ENCODE measurements around the gene KCNA10.

DNA sequence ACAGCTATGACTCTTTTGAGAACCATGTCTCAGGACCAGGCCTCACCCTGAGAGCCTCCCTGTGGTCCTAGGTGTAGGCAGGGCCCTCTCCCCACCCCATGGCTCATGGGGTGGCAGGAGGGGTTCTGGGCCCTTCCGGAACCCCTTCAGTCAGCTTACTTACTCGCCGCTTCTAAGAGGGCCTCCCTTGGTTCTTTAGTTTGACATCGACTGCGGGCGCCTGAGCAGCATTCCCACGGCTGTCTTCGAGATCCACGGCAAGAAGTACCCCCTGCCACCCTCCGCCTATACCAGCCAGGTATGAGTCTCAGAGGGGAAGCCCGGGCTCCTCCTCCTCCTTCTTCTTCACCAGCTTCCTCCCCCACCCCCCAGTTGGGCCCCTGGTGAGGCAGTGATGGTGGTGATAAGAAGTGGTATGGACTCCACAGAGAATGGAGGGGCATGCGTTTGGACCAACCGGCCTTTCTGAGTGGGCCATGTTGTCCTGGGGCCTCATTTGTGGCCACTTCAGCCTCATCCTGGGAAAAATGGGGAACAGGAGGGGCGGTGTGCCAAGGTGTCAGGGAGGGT, 28.9 kb downstream of the KCNA10 start:
- TF ChIP-seq POLR2A (IDR thresholded peaks at IDR 0.05) = no peak
- TF ChIP-seq, protein P1, sequence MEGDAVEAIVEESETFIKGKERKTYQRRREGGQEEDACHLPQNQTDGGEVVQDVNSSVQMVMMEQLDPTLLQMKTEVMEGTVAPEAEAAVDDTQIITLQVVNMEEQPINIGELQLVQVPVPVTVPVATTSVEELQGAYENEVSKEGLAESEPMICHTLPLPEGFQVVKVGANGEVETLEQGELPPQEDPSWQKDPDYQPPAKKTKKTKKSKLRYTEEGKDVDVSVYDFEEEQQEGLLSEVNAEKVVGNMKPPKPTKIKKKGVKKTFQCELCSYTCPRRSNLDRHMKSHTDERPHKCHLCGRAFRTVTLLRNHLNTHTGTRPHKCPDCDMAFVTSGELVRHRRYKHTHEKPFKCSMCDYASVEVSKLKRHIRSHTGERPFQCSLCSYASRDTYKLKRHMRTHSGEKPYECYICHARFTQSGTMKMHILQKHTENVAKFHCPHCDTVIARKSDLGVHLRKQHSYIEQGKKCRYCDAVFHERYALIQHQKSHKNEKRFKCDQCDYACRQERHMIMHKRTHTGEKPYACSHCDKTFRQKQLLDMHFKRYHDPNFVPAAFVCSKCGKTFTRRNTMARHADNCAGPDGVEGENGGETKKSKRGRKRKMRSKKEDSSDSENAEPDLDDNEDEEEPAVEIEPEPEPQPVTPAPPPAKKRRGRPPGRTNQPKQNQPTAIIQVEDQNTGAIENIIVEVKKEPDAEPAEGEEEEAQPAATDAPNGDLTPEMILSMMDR (IDR thresholded peaks at IDR 0.05) = no peak
